ENCODE data around the gene AMBRA1.

AMBRA1 gene

GRCh38 chr11:46506483-46506791, 87.4 kb downstream of the AMBRA1 start:
- DNase-seq (ENCODE audit: low read depth in 2 of 2) = no peak

- DNase-seq (ENCODE audit: low read depth in 2 of 2) = no peak
These were observed 87.9 kb downstream of the AMBRA1 start for GRCh38 chr11:46505741-46506482.

GRCh38 chr11:46504817-46505613, 88.8 kb downstream of the AMBRA1 start:
- DNase-seq (ENCODE audit: low read depth in 2 of 2) = no peak

GRCh38 chr11:46499821-46500220, 94.0 kb downstream of the AMBRA1 start:
- no peak for DNase-seq (ENCODE audit: low read depth in 2 of 2)

DNA sequence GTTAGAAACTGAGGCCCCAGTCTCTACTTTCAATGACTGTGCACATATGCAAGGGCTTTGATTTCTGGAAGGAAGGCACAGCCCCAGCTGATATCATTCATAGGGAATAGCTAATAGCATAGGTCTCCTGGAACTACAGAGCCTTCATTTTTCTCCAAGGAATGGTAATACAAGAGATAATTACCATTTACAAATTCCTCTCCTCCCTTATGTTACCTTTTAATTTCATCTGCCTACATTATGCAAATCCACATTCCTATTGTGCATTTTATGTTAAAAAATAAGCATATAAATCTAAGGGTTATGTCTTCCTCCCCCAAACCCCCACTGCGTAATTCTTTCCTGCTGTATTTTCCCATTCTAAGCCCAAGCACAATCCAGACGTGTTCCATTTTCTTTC, 94.9 kb downstream of the AMBRA1 start:
- no peak for DNase-seq (ENCODE audit: low read depth in 2 of 2)

DNA sequence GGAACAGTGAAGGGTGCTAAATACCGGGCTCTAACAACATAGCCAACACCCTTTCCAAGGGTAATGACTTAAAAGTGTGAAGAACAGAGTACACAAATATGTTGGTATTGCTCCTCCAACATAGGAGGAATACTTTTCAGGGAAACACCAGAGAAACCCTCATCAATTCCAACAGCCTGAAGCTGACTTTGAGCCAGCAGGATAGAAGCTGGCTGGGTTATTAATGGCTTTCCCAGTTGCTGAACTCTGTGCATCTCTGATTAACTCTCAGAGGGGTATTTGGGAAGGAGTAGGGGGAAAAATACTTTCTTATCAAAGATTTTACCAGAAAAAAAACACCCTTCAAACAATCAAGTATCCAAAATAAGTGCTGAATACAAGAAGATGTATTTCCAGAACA, 95.6 kb downstream of the AMBRA1 start:
- no peak for DNase-seq (ENCODE audit: low read depth in 2 of 2)

- no peak for DNase-seq (ENCODE audit: low read depth in 2 of 2)
These were observed 96.3 kb downstream of the AMBRA1 start for GRCh38 chr11:46497498-46497897.

DNA sequence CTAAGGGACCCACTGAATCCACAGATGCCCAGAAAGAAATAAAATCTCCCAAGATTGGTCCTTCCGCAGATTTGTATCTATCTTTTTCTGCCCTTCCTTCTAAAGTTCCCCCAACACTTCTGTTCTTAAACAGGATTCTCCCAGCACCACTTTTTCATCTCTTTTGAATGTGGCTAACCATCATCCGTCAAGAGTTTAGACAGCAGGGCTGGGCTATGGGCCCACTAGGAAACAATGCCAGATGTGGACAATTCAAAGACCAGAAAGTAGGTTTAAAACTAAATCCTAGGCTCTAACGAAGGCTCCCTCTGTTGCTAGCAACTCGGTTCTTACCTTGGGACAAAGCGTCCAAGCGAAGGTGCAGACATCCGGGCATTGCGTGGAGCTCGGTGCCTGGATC, 100.0 kb downstream of the AMBRA1 start:
- DNase-seq (ENCODE audit: low read depth in 2 of 2) = no peak

- no peak for DNase-seq (ENCODE audit: low read depth in 2 of 2)
These were observed 101.3 kb downstream of the AMBRA1 start for GRCh38 chr11:46492532-46492931.

GRCh38 chr11:46491661-46492330, 102.0 kb downstream of the AMBRA1 start:
- DNase-seq (ENCODE audit: low read depth in 2 of 2) = no peak

DNA sequence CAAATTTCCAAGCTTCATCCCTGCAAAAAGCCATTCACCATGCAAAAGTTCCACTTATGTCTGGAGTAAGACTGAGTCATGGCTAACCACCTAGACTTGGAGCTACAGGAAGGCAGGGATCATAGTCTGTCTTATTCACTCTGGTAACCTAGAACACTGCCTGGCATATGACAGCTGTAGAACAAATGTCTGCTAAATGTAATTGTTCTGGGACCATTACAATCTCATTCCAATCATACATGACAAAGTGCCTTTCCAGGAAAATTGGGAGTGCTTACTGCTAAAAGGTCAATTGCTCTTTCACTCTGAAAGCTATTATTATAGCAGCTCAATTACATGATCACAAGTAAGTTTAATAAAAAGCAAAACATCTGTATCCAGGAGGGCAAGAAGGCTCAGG, 103.2 kb downstream of the AMBRA1 start:
- no peak for DNase-seq (ENCODE audit: low read depth in 2 of 2)

DNA sequence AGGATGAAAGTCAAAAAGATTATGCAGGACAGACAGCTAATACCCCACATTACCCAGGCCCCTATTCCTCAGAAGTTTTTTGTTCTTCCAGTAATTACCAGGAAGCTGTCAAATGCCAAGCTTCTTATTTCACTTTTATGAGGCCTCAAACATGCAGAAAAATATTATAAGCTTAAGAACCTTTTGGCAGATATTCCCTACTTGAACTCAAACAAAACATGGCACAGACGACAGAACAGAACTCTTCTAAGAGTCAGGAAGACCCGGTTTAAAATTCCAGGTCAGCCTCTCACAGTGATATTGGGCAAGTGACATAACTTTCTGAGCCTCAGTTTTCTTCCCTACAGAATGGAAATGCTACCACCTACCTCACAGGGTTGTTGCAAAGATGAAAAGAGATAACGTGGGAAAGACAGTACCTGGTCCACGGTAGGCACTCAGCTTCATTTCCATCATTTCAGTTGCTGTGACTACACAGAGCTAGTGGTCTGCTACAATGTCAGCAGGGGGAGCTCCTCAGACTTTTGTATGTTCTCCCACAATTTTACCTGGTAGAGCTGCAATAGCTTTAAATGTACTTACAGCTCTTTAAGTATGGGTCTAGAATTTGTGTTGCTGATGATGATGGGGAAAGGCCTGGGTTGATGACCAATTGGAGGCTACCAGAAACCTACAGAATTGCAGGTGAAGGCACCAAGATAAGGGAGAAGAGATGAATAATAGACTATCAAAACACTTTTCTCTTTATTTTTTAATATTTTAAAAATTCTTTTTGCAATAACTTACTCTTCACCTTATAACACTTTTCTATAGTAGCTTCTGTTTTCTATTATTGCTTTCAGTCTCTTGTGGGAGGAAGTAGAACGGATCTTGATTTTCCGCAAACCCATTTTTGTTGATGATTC, 103.9 kb downstream of the AMBRA1 start:
- DNase-seq (ENCODE audit: low read depth in 2 of 2) = peak in 1 of 2 donors; percentile 13

GRCh38 chr11:46485856-46486443, 107.9 kb downstream of the AMBRA1 start:
- no peak for DNase-seq (ENCODE audit: low read depth in 2 of 2)

- DNase-seq (ENCODE audit: low read depth in 2 of 2) = no peak
These were observed 109.7 kb downstream of the AMBRA1 start for GRCh38 chr11:46484101-46484500.

GRCh38 chr11:46480909-46481308, 112.9 kb downstream of the AMBRA1 start:
- no peak for DNase-seq (ENCODE audit: low read depth in 2 of 2)

- DNase-seq (ENCODE audit: low read depth in 2 of 2) = no peak
These were observed 113.6 kb downstream of the AMBRA1 start for GRCh38 chr11:46480166-46480726.

DNA sequence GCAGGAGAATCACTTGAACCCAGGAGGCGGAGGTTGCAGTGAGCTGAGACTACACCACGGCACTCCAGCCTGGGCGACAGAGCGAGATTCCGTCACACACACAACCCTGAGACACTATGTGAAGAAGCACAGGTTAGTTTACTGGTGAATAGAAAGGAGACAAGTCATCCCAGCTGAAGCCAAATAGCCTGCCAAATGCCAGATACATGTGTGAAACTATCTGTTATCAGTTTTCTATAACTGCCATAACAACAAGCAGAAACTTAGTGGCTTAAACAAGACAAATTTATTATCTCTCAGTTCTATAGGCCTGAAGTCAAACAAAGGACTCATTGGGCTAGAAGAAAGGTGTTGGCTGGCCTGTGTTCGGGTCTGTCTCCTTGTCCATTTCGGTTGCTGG, 114.2 kb downstream of the AMBRA1 start:
- no peak for DNase-seq (ENCODE audit: low read depth in 2 of 2)

GRCh38 chr11:46478196-46478595, 115.6 kb downstream of the AMBRA1 start:
- DNase-seq (ENCODE audit: low read depth in 2 of 2) = no peak

DNA sequence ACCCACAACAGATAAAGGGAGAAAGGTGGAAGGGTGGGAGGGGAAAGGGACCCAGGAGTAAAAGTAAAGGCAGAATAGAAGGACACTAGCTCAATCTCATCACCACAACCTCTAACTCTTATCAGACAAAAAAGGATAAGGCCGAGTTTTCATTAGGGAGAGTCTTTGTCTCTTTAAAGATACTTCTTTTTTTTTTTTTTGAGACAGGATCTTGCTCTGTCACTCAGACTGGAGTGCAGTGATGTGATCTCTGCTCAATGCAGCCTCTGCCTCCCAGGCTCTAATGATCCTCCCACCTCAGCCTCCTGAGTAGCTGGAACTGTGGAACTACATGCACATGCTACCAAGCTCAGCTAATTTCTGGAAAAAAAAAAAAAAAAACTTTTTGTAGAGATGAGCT, 116.7 kb downstream of the AMBRA1 start:
- no peak for DNase-seq (ENCODE audit: low read depth in 2 of 2)

DNA sequence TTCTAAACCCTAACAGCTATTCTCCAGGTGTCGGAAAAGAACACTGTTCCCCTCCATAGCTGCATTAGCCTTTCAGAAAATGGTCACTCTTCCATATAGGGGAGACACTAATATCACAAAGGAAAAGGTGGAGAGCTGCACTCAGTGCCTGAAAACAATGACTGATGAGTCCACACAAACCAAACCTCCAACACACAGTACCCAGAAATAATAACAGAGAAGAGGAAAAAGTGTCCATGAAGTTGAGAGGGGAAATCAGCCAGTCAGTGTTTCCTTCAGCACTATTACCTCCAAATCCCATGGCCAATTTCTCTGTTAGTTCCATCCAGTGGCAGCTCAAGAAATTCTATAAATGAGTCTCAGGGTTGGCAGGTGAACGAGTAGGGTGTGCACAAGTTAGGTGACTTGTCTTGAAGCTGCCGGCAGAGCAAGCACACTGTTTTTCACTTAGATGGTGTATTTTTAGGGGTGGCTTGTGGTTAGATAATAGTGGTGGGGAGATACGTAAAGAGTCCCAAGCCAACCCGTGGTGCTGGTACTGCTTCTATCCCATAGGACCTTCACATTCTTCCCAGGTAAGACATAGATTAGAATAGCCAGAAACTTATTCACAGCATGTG, 117.8 kb downstream of the AMBRA1 start:
- DNase-seq (ENCODE audit: low read depth in 2 of 2) = no peak
